T-helper 2 cell treated with Interferon-gamma antibody and Interleukin-4, amounts not matched to agents 5 μg/mL and 100 μg/mL, for 36 hours (primary cell): ENCODE measurements around the gene CFAP74.

ENCODE experiments used
- DNase-seq: peaks from one replicate; pipeline ENCODE4 v3.0.0; 2021; ENCODE audit warnings: low spot score
- H3K27ac Mint-ChIP-seq: one replicate; pipeline ENCODE4 v1.8.0; 2021; ENCODE audit warnings: mild to moderate bottlenecking, mixed read lengths
- H3K27me3 Mint-ChIP-seq: one replicate; pipeline ENCODE4 v1.8.0; 2021; ENCODE audit warnings: low read depth, mixed read lengths
- H3K36me3 Mint-ChIP-seq: one replicate; pipeline ENCODE4 v1.8.0; 2021; ENCODE audit warnings: low read depth, mixed read lengths
- H3K4me1 Mint-ChIP-seq: one replicate; pipeline ENCODE4 v1.8.0; 2021; ENCODE audit warnings: low read depth, mixed read lengths
- H3K4me3 Mint-ChIP-seq: one replicate; pipeline ENCODE4 v1.8.0; 2022; ENCODE audit warnings: mild to moderate bottlenecking, moderate library complexity, mixed read lengths
- H3K9me3 Mint-ChIP-seq: one replicate; pipeline ENCODE4 v1.8.0; 2021; ENCODE audit warnings: mixed read lengths

The CFAP74 gene

DNA sequence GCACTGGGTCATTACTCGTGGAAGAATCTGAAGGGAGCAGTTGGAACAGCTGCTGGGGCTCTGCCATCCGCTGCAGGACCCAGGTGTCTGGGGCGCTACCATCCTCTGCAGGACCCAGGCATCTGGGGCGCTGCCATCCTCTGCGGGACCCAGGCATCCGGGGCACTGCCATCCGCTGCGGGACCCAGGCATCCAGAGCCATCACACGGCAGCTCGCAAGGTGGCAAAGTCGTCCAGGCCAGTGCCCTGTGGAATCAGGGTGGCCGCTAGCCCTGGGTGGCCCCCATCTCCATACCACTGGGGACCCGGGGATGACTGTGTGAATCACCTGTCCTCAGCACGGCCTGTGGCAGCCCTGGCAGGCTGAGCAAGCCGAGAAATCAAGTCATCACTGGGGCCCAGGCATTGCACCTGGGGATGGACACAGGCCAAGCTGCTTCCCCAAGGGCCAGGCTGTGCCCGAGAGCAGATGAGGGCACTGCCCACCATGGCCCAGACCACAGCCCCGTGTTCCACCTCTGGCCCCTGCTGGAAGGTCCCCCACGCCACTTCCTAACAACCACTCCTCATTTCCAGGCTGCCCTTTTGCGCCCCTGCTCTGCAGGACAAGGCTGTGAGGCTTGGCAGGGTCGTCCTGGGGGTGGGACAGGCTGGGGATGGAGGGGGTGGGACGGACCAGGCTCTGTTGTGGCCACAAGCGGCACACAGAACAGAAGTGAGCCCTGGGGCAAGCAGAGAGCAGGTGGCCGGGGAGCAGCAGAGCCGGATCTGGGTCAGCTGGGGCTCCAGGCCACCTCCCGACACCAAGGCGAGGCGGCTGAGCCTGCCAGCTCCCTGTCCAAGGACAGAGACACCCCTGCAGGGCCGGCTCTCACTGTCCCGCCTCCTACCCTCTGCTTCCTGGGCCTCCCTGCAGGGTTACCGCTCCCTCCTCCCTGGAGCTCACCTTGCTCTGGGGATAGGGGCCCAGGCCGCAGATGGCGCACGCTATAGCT is 28.3 kb upstream of the CFAP74 start:
- no peaks in the 10 kb centered on the region for H3K4me1 Mint-ChIP-seq
- H3K36me3 Mint-ChIP-seq, result no peaks in the 10 kb centered on the region
- H3K9me3 Mint-ChIP-seq, result no peaks in the 10 kb centered on the region
- H3K4me3 Mint-ChIP-seq, result no peak overlapping the region
- no peak overlapping the region for H3K27ac Mint-ChIP-seq
- no peaks in the 10 kb centered on the region for H3K27me3 Mint-ChIP-seq
- DNase-seq, result no peak

GRCh38 chr1:2030076-2030871 is 26.7 kb upstream of the CFAP74 start:
- no peak overlapping the region for H3K27ac Mint-ChIP-seq
- no peaks in the 10 kb centered on the region for H3K9me3 Mint-ChIP-seq
- H3K4me1 Mint-ChIP-seq, result peaks cover 2% of the 10 kb centered on the region
- H3K4me3 Mint-ChIP-seq, result no peak overlapping the region
- H3K27me3 Mint-ChIP-seq, result no peaks in the 10 kb centered on the region
- DNase-seq, result no peak
- H3K36me3 Mint-ChIP-seq, result no peaks in the 10 kb centered on the region

- H3K4me1 Mint-ChIP-seq, result peaks cover 2% of the 10 kb centered on the region
Observed at GRCh38 chr1:2029561-2029960, 26.0 kb upstream of the CFAP74 start.

DNA sequence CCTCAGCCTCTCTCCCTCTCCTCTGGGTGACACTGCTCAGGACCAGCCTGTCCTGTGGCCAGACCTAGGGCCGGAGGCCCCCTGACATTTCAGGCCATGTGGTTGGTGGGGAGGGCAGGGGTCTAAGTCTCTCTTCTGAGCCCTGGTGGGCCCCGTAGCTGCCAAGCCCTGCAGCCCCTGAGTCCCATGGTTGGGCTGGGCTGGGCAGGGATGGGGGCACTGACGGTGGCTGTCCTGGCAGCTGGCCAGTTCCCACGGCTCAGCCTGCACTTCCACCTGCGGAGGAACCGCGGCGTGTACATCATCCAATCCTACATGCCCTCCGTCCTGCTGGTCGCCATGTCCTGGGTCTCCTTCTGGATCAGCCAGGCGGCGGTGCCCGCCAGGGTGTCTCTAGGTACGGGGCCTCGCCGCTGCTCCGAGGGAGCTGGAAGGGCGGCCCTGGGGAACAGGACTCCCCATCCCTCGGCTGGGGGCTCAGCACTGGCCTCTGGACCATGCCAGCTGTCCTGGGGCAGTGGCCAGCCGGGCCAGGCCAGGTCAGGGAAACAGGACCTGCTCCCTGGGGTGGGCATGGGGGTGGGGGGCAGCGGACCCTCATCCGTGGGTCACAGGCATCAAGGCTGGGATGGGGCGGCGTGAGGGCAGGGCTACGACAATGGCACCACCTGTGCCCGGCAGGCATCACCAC is 25.4 kb upstream of the CFAP74 start:
- no peak for DNase-seq
- Mint-ChIP-seq H3K27me3 (no peaks in the 10 kb centered on the region), H3K4me1 (peaks cover 2% of the 10 kb centered on the region), H3K27ac (no peak overlapping the region), H3K9me3 (no peaks in the 10 kb centered on the region), H3K36me3 (no peaks in the 10 kb centered on the region), H3K4me3 (no peak overlapping the region)

More at GRCh38 chr1:2029561-2029960, 26.0 kb upstream of the CFAP74 start:
- DNase-seq, result no peak
- Mint-ChIP-seq H3K27ac (no peak overlapping the region), H3K4me3 (no peak overlapping the region), H3K9me3 (no peaks in the 10 kb centered on the region), H3K36me3 (no peaks in the 10 kb centered on the region), H3K27me3 (no peaks in the 10 kb centered on the region)

GRCh38 chr1:2027961-2028583 is 24.5 kb upstream of the CFAP74 start:
- peaks cover 2% of the 10 kb centered on the region for H3K4me1 Mint-ChIP-seq
- no peak overlapping the region for H3K27ac Mint-ChIP-seq

DNA sequence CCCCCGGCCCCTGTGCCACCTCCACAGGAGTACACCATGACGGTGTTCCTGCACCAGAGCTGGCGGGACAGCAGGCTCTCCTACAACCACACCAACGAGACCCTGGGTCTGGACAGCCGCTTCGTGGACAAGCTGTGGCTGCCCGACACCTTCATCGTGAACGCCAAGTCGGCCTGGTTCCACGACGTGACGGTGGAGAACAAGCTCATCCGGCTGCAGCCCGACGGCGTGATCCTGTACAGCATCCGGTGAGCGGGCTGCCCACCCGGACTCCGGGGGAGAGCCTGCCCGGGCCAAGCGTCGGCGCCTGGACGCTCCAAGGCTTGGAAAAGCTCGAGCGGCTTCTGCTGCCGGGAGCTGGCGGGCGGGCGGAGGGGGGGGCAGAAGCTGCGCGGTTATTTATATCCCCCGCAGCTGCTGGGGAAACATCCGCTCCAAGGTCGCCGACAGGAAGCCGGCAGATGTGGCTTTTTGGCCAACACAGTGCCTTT is 21.9 kb upstream of the CFAP74 start:
- no peak for DNase-seq

More at GRCh38 chr1:2027961-2028583, 24.5 kb upstream of the CFAP74 start:
- H3K36me3 Mint-ChIP-seq, result no peaks in the 10 kb centered on the region
- H3K9me3 Mint-ChIP-seq, result no peaks in the 10 kb centered on the region
- H3K27me3 Mint-ChIP-seq, result no peaks in the 10 kb centered on the region
- no peak overlapping the region for H3K4me3 Mint-ChIP-seq
- no peak for DNase-seq

DNA sequence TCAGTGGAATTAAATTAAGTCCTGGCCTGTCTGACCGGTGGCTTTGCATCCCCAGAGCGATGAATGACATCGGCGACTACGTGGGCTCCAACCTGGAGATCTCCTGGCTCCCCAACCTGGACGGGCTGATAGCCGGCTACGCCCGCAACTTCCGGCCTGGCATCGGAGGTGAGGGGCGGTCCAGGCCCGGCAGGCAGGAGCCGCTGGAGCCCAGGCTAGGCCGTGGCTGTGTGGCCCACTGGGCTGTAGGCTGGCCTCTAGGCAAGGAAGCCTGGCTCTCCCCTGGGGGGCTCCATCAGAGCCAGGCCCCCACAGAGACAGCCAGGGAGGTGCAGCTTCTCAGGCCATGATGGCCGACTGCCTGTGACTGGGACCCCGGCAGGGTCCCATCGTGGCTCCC is 21.3 kb upstream of the CFAP74 start:
- Mint-ChIP-seq H3K4me3 (no peak overlapping the region), H3K27me3 (peaks cover 14% of the 10 kb centered on the region), H3K4me1 (peaks cover 2% of the 10 kb centered on the region), H3K27ac (no peak overlapping the region), H3K9me3 (no peaks in the 10 kb centered on the region), H3K36me3 (no peaks in the 10 kb centered on the region)
- no peak for DNase-seq

More for the DNA sequence above, 21.9 kb upstream of the CFAP74 start:
- Mint-ChIP-seq H3K27me3 (peaks cover 7% of the 10 kb centered on the region), H3K27ac (no peak overlapping the region), H3K36me3 (no peaks in the 10 kb centered on the region), H3K4me3 (no peak overlapping the region), H3K9me3 (no peaks in the 10 kb centered on the region), H3K4me1 (peaks cover 2% of the 10 kb centered on the region)

DNA sequence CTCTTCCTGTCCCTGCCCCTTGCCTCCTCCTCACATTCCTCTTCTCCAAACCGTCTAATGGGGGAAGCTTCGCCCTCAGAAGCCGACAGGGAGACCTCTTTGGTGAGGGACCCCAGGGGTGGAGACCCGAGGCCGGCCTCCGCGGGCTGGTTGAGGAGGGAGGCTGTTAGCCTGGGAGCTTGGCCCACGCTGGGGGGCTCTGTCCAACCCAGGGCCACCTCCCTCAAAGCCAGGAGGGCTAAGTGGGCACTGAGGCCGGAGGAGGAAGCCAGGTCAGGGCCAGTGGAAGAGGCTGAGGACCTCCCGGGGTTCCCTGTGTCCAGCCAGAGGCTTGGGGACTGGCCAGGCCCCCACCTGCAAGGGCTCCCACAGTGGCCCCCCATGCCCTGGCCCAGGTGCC is 20.9 kb upstream of the CFAP74 start:
- Mint-ChIP-seq H3K4me3 (no peak overlapping the region), H3K9me3 (no peaks in the 10 kb centered on the region), H3K4me1 (peaks cover 2% of the 10 kb centered on the region), H3K27ac (no peak overlapping the region), H3K36me3 (no peaks in the 10 kb centered on the region), H3K27me3 (peaks cover 15% of the 10 kb centered on the region)
- no peak for DNase-seq

DNA sequence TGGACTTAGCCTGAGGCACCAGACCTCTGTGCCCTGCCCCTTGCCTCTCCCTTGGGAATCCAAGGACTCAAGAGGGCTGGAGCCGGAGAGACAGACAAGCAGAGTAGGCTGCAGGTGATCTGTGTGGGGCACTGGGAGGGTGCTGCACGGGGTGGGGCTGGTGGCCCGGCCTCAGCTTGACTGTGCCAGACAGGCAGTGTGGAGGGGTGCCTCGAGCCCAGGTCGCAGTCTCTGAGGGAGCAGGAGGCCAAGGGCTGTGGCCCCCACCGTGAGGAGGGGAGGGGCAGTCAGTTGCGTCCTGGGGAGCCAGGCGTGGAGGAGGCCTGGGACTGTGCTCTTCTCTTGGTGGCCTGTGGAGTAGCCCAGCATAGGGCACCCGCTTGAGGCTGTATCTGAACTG is 19.6 kb upstream of the CFAP74 start:
- peaks cover 3% of the 10 kb centered on the region for H3K4me1 Mint-ChIP-seq
- H3K4me3 Mint-ChIP-seq, result no peak overlapping the region
- H3K27ac Mint-ChIP-seq, result no peak overlapping the region
- DNase-seq, result no peak
- no peaks in the 10 kb centered on the region for H3K9me3 Mint-ChIP-seq
- peaks cover 21% of the 10 kb centered on the region for H3K27me3 Mint-ChIP-seq
- no peaks in the 10 kb centered on the region for H3K36me3 Mint-ChIP-seq

DNA sequence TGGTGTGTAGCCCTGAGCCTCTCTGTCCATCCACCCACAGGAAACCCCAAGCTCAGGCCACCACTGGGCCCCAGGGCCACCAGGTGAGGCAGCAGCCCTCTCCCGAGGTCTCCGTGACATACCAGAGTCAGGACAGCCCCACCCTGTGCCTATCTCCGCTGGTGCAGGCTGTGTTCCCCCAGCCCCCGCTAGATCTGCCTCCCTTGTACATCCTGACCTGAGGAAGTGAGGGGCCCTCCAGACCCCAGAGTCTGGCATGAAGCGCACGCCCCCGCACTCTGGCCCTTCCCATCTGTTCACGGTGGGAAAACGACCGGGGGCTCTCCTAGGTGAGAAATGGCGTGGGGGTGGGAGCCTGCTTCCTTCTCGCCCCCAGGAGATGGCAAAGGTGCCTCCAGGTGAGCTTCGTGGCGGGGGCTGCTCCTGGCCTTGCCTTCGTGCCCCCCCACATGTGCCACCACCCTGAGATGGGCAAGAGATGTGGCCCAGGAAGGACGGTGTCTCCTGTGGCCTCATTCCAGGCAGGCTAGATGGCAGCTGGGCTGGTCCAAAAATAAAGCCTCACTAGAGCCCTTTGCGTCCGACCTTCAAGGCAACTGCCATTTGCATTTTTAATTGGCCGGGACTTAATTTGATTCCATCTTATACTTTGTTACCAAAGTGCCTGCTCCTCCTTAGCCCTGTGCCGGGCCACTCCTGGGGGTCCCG is 18.6 kb upstream of the CFAP74 start:
- peaks cover 31% of the 10 kb centered on the region for H3K27me3 Mint-ChIP-seq
- H3K9me3 Mint-ChIP-seq, result no peaks in the 10 kb centered on the region
- H3K27ac Mint-ChIP-seq, result no peak overlapping the region
- no peaks in the 10 kb centered on the region for H3K36me3 Mint-ChIP-seq
- H3K4me1 Mint-ChIP-seq, result peaks cover 3% of the 10 kb centered on the region
- no peak overlapping the region for H3K4me3 Mint-ChIP-seq
- DNase-seq, result no peak

GRCh38 chr1:2021550-2021949 is 18.0 kb upstream of the CFAP74 start:
- Mint-ChIP-seq H3K9me3 (no peaks in the 10 kb centered on the region), H3K27ac (no peak overlapping the region), H3K4me1 (peaks cover 3% of the 10 kb centered on the region), H3K27me3 (peaks cover 38% of the 10 kb centered on the region), H3K4me3 (no peak overlapping the region), H3K36me3 (no peaks in the 10 kb centered on the region)
- no peak for DNase-seq

GRCh38 chr1:2020310-2020655 is 16.7 kb upstream of the CFAP74 start:
- H3K27me3 Mint-ChIP-seq, result peaks cover 46% of the 10 kb centered on the region
- H3K36me3 Mint-ChIP-seq, result no peaks in the 10 kb centered on the region
- H3K27ac Mint-ChIP-seq, result no peak overlapping the region
- peaks cover 1% of the 10 kb centered on the region for H3K4me1 Mint-ChIP-seq
- H3K4me3 Mint-ChIP-seq, result no peak overlapping the region
- DNase-seq, result no peak
- no peaks in the 10 kb centered on the region for H3K9me3 Mint-ChIP-seq
